GM18870 (cell line): Measurements from ENCODE around the gene TBC1D5.

Source experiments
- ATAC-seq: cut with Tn5 transposase; IDR thresholded peaks from one replicate; pipeline ENCODE4 v1.9.1; 2021; ENCODE audit warnings: moderate library complexity; ENCODE audit not compliant: unreplicated experiment

The TBC1D5 gene

GRCh38 chr3:17122758-17123157, 619.7 kb downstream of the TBC1D5 start:
- no peak for ATAC-seq

- ATAC-seq = no peak
Measured at GRCh38 chr3:17121336-17121735, 621.1 kb downstream of the TBC1D5 start.

GRCh38 chr3:17120115-17120514, 622.3 kb downstream of the TBC1D5 start:
- no peak for ATAC-seq

GRCh38 chr3:17119201-17120072, 623.0 kb downstream of the TBC1D5 start:
- no peak for ATAC-seq

GRCh38 chr3:17118771-17119170, 623.7 kb downstream of the TBC1D5 start:
- ATAC-seq = no peak

GRCh38 chr3:17116007-17116600, 626.3 kb downstream of the TBC1D5 start:
- no peak for ATAC-seq

- ATAC-seq = no peak
Measured at GRCh38 chr3:17115186-17115585, 627.2 kb downstream of the TBC1D5 start.

- ATAC-seq = no peak
Measured at GRCh38 chr3:17111586-17111985, 630.8 kb downstream of the TBC1D5 start.

- no peak for ATAC-seq
Measured at GRCh38 chr3:17110660-17111396, 631.6 kb downstream of the TBC1D5 start.
